Cardiac muscle cell (in vitro differentiated cells and primary cell): ENCODE data around the gene ELMOD1. TPM values are rescaled to one million over a fixed set of nuclear protein-coding genes. Genes with fewer than 3 reads are reported as not detected.

Source experiments
- DNase-seq, 2 donors: peaks; one replicate each; pipeline versions ENCODE4 v3.0.0 to v3.0.0-alpha.2; 2010 to 2017; ENCODE audit warnings: low read depth in 1 of 2, low spot score in 1 of 2
- H3K27ac ChIP-seq: fragments of 200-600 bp; sonication (generic); 2 replicates; pipeline ENCODE4 v1.5.1; 2016
- H3K27me3 ChIP-seq: fragments of 200-600 bp; sonication (generic); 2 replicates; pipeline ENCODE4 v1.6.0; 2016; ENCODE audit warnings: control low read depth
- H3K36me3 ChIP-seq: fragments of 200-600 bp; sonication (generic); 2 replicates; pipeline ENCODE4 v1.5.1; 2016; ENCODE audit warnings: control low read depth
- H3K4me1 ChIP-seq: fragments of 200-600 bp; sonication (generic); 2 replicates; pipeline ENCODE4 v1.8.1; 2017; ENCODE audit warnings: low read depth, mild to moderate bottlenecking, mixed run types
- H3K4me3 ChIP-seq: fragments of 200-600 bp; sonication (generic); 2 replicates; pipeline ENCODE4 v1.5.1; 2016; ENCODE audit warnings: mild to moderate bottlenecking
- H3K9me3 ChIP-seq: fragments of 200-600 bp; sonication (generic); 2 replicates; pipeline ENCODE4 v1.5.1; 2017; ENCODE audit warnings: low read depth, mild to moderate bottlenecking, control low read depth
- CTCF ChIP-seq: IDR thresholded peaks from 2 replicates; pipeline ENCODE4 v1.5.1; 2012; ENCODE audit warnings: low read depth, mild to moderate bottlenecking, low read length
- polyA plus RNA-seq: library from polyadenylated mRNA; unstranded; fragments of >200 nt; fragmentation: Nextera tagmentation; extraction: Ambion mirVana; gene quantifications from 2 replicates; pipeline ENCODE4 v1.2.1, GENCODE V29; 2016
- total RNA-seq: library from RNA; depleted of rRNA; stranded (reverse); fragments of >200 nt; gene quantifications from 2 replicates; pipeline ENCODE4 v1.2.3, GENCODE V29; 2016

The ELMOD1 gene
- total and polyA plus RNA-seq, 2 experiments from 2014 or later = 0.09 to 1.1 TPM

DNA sequence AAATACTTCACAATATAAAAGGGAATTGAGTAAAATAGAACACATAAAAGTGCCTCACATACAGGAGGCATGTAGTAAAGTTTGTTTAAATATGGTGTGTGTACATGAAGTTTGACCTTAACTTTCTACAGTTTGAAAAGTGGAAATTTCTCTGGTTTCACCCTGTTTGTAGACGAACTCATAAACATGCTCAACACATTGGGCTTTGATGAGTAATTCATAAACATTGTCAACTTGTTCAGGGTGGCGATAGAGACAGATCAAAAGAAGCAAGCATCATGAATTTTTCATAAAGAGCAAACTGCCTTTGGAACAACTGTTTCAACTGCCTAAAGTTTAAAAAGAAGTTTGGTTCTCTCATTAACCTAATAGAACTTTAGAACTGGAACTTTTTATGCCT is 111.8 kb downstream of the ELMOD1 start:
- no peaks in the 10 kb centered on the region for H3K36me3 ChIP-seq
- H3K4me1 ChIP-seq = no peaks in the 10 kb centered on the region
- no peaks in the 10 kb centered on the region for H3K27me3 ChIP-seq
- no peaks in the 10 kb centered on the region for H3K9me3 ChIP-seq
- TF ChIP-seq CTCF = no peak
- no peak for DNase-seq
- H3K27ac ChIP-seq = no peak overlapping the region
- no peak overlapping the region for H3K4me3 ChIP-seq

DNA sequence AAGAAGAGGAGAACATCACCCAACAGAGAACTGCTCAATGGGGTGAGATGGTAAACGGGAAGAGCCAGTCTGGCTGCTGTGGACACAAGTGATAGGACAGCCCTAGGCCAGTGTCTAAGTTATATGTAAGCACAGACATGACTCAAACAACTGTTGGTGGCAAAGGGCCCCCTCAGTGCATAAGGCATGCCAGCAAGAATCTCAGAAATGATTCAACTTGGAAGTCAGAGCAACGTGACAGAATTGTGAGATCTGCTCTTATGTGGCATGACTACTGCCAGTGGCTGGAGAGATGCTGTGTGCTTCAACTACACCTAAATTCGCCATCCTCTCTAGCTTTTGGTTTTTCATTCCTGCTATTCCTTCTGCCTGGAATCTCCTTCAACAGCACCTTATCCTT is 113.5 kb downstream of the ELMOD1 start:
- no peaks in the 10 kb centered on the region for H3K4me1 ChIP-seq
- no peaks in the 10 kb centered on the region for H3K27me3 ChIP-seq
- H3K27ac ChIP-seq = no peak overlapping the region

GRCh38 chr11:107705027-107705426 is 114.1 kb downstream of the ELMOD1 start:
- peak in 1 of 2 donors; percentile 83 for DNase-seq
- no peak overlapping the region for H3K27ac ChIP-seq
- peaks cover 1% of the 10 kb centered on the region for H3K4me1 ChIP-seq
- no peak overlapping the region for H3K4me3 ChIP-seq
- no peaks in the 10 kb centered on the region for H3K36me3 ChIP-seq
- TF ChIP-seq CTCF = no peak
- no peaks in the 10 kb centered on the region for H3K27me3 ChIP-seq
- H3K9me3 ChIP-seq = no peaks in the 10 kb centered on the region

More for the DNA sequence above, 113.5 kb downstream of the ELMOD1 start:
- H3K9me3 ChIP-seq = no peaks in the 10 kb centered on the region
- H3K36me3 ChIP-seq = no peaks in the 10 kb centered on the region
- H3K4me3 ChIP-seq = no peak overlapping the region
- DNase-seq = no peak
- TF ChIP-seq CTCF = no peak

DNA sequence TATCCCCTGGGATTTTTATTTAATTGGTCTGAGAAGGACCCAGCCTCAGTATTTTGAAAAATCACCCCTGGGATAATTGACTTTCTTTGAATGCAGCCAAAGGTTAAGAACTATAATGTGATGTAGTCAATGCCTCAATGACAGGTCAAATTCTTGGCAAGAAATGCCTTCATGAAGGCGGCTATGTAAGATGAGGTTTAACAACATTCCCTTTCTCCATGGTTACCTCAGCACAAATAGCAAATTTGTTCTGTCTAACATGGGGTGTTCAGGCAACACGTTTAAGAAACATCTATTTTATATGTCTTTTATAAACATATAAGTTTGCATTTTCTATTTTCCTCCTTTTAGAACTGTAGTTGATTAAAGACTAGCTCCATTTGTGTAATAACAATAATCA is 115.6 kb downstream of the ELMOD1 start:
- H3K4me1 ChIP-seq = peaks cover 7% of the 10 kb centered on the region
- DNase-seq = no peak
- H3K27ac ChIP-seq = no peak overlapping the region
- H3K4me3 ChIP-seq = no peak overlapping the region
- TF ChIP-seq CTCF = no peak
- no peaks in the 10 kb centered on the region for H3K27me3 ChIP-seq
- no peaks in the 10 kb centered on the region for H3K9me3 ChIP-seq
- no peaks in the 10 kb centered on the region for H3K36me3 ChIP-seq

- H3K36me3 ChIP-seq = no peaks in the 10 kb centered on the region
- no peak overlapping the region for H3K4me3 ChIP-seq
- H3K9me3 ChIP-seq = no peaks in the 10 kb centered on the region
- TF ChIP-seq CTCF = no peak
- peaks cover 7% of the 10 kb centered on the region for H3K4me1 ChIP-seq
- H3K27ac ChIP-seq = no peak overlapping the region
- no peak for DNase-seq
- H3K27me3 ChIP-seq = no peaks in the 10 kb centered on the region
Observed at GRCh38 chr11:107707215-107707671, 116.3 kb downstream of the ELMOD1 start.

DNA sequence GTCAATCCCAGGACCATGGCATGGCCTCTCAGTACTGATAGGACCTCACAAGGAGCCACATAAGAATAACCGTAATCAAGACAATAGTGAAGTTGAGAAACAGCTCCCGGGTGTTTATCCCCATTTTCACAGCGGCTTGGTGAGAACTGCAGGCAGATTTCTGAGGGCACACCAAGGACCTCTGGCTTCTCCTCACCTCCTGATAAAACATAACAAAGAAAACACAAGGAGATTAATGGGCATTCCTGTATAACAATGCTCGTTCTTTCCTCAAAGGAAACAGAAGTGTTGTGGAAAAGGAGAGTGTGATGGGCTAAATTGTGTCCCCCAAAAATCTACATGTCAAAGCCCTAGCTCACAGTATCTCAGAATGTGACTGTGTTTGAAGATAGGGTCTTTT is 116.9 kb downstream of the ELMOD1 start:
- Histone ChIP-seq H3K4me3 (no peak overlapping the region), H3K27me3 (no peaks in the 10 kb centered on the region), H3K27ac (no peak overlapping the region), H3K9me3 (no peaks in the 10 kb centered on the region), H3K36me3 (no peaks in the 10 kb centered on the region), H3K4me1 (peaks cover 7% of the 10 kb centered on the region)
- DNase-seq = no peak
- TF ChIP-seq CTCF = no peak
